Astrocyte (in vitro differentiated cells and primary cell): Measurements from ENCODE around the gene EEF1AKMT3.

Experiments used
- CTCF ChIP-seq: IDR thresholded peaks from 2 replicates; pipeline ENCODE4 v1.5.1; 2011; ENCODE audit warnings: low read depth, mild to moderate bottlenecking, inconsistent platforms, low read length, moderate library complexity; ENCODE audit not compliant: insufficient read depth
- EZH2 ChIP-seq: IDR thresholded peaks from 2 replicates; pipeline ENCODE4 v1.6.1; 2012; ENCODE audit warnings: mild to moderate bottlenecking, low read length, inconsistent platforms; ENCODE audit not compliant: insufficient read depth

DNA sequence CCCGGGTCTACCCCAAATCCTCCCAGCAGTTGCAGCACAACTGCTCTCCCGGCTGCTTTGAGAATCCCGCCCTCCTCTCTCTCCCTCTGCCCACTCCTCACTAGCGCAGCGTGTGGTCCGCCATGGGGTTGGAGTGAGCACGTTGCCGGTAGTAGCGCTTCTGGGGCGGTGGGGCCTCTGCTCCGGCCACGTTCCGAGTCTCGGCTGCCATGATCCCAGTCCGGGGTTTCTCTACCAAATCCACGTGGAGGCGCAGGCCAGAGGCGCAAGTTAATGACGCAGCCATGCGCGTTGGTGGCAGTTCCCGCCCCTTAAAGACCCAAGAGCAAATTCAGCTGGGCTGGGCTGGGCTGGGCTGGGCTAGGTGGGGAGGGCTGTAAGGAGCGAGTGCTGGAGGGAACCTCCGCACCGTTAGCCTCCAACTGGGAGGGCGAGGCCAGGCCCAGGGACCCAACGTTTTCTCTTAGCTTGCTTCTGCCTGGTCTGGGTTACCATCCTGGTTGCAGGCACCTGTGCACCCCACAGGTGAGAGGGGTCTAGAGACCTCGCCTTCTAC is 463 bp upstream of the EEF1AKMT3 start, which contains the start of gene METTL1:
- TF ChIP-seq CTCF, result no peak
- no peak for TF ChIP-seq EZH2
